ENCODE data around the gene C19orf85.
"Not testable (repeated sequence)": the region's sequence is repeated elsewhere in the genome, so short reads cannot be mapped to it uniquely, and the experiment has no call there.

C19orf85 gene

GRCh38 chr19:55464662-55465054, at the start of gene C19orf85:
Gene C19orf85 (minus strand): TSS chr19:55464751. CDS start chr19:55464554, 197 bp downstream.
- DNase-seq (ENCODE audit: low read depth in 2 of 2, low spot score in 1 of 2): no peak

GRCh38 chr19:55508120-55508519, 43.6 kb upstream of the C19orf85 start:
- no peak for DNase-seq (ENCODE audit: low read depth in 2 of 2, low spot score in 1 of 2)

- DNase-seq (ENCODE audit: low read depth in 2 of 2, low spot score in 1 of 2): no peak
These were observed 40.4 kb upstream of the C19orf85 start for GRCh38 chr19:55504981-55505380.

- DNase-seq (ENCODE audit: low read depth in 2 of 2, low spot score in 1 of 2): no peak
These were observed 39.7 kb upstream of the C19orf85 start for GRCh38 chr19:55504252-55504603.

- DNase-seq (ENCODE audit: low read depth in 2 of 2, low spot score in 1 of 2): peak; percentile 81 to 89
These were observed 39.1 kb upstream of the C19orf85 start for GRCh38 chr19:55503502-55504251.

- DNase-seq (ENCODE audit: low read depth in 2 of 2, low spot score in 1 of 2): no peak
These were observed 38.6 kb upstream of the C19orf85 start for GRCh38 chr19:55503157-55503501.

GRCh38 chr19:55502197-55502952, 37.8 kb upstream of the C19orf85 start:
- DNase-seq (ENCODE audit: low read depth in 2 of 2, low spot score in 1 of 2): no peak

- no peak for DNase-seq (ENCODE audit: low read depth in 2 of 2, low spot score in 1 of 2)
These were observed 35.9 kb upstream of the C19orf85 start for GRCh38 chr19:55500368-55500952.

GRCh38 chr19:55498246-55498840, 33.8 kb upstream of the C19orf85 start:
- no peak for DNase-seq (ENCODE audit: low read depth in 2 of 2, low spot score in 1 of 2)

- DNase-seq (ENCODE audit: low read depth in 2 of 2, low spot score in 1 of 2): no peak
These were observed 33.2 kb upstream of the C19orf85 start for GRCh38 chr19:55497763-55498162.

GRCh38 chr19:55496820-55497219, 32.3 kb upstream of the C19orf85 start:
- not testable (repeated sequence) for DNase-seq (ENCODE audit: low read depth in 2 of 2, low spot score in 1 of 2)

- no peak for DNase-seq (ENCODE audit: low read depth in 2 of 2, low spot score in 1 of 2)
These were observed 31.2 kb upstream of the C19orf85 start for GRCh38 chr19:55495646-55496349.

- no peak for DNase-seq (ENCODE audit: low read depth in 2 of 2, low spot score in 1 of 2)
These were observed 29.7 kb upstream of the C19orf85 start for GRCh38 chr19:55494172-55494761.

GRCh38 chr19:55493645-55494171, 29.2 kb upstream of the C19orf85 start:
- no peak for DNase-seq (ENCODE audit: low read depth in 2 of 2, low spot score in 1 of 2)

GRCh38 chr19:55493052-55493644, 28.6 kb upstream of the C19orf85 start:
- DNase-seq (ENCODE audit: low read depth in 2 of 2, low spot score in 1 of 2): no peak

- no peak for DNase-seq (ENCODE audit: low read depth in 2 of 2, low spot score in 1 of 2)
These were observed 27.9 kb upstream of the C19orf85 start for GRCh38 chr19:55492362-55492944.

GRCh38 chr19:55491546-55492360, 27.2 kb upstream of the C19orf85 start:
- no peak for DNase-seq (ENCODE audit: low read depth in 2 of 2, low spot score in 1 of 2)

- no peak for DNase-seq (ENCODE audit: low read depth in 2 of 2, low spot score in 1 of 2)
These were observed 26.2 kb upstream of the C19orf85 start for GRCh38 chr19:55490478-55491432.

Data from stimulated activated CD8-positive, alpha-beta memory T cell treated with anti-CD3 and anti-CD28 coated beads, Interleukin-4, amount 100 ng/mL, for 4 hours (primary cell).